ENCODE results near the gene STXBP6. TPM values are rescaled to one million over a fixed set of nuclear protein-coding genes. Genes with fewer than 3 reads are reported as not detected.

STXBP6 gene
- total and polyA plus RNA-seq, 2 donors (not counting 3 experiments of a cell fraction or from before 2014, with no cell fraction given): 0.06 TPM; not detected in 1

DNA sequence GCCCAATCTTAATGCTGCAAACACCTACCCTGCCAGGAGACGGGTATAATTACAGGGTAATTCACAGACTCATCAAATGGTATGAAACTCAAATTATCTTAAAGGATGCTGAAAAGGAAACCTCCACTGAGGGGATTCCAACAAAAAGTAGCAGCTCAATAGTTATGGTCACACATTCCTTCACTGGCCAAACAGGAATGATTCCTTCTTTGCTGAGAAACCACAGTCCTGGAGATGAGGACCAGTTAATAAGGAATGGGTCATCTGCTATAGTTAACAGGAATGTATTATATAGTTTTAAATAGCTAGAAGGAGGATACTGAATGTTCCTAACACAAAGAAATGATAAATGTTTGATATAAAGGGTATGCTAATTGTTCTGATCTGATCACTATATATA lies 136.9 kb downstream of the STXBP6 start:
- no peaks in the 10 kb centered on the region for H3K9me3 ChIP-seq (replicated peaks; ENCODE audit: control insufficient read depth, insufficient read depth, low read length)
- POLR2A ChIA-PET: no interaction called here
- no peak overlapping the region for H3K27ac ChIP-seq (ENCODE audit: insufficient read depth, low read depth, low read length)
- no peaks in the 10 kb centered on the region for H3K36me3 ChIP-seq (ENCODE audit: control insufficient read depth in 2 of 2, extremely low read depth in 1 of 2, insufficient read depth in 2 of 2, low read length in 2 of 2)
- BruUV-seq (replicated peaks): no TSS peak
- no peak overlapping the region for H3K4me3 ChIP-seq (replicated peaks in 1 of 3; ENCODE audit: insufficient read depth in 1 of 3, low read depth in 1 of 3, low read length in 3 of 3)
- no peaks in the 10 kb centered on the region for H3K79me2 ChIP-seq (ENCODE audit: control insufficient read depth, insufficient read depth, low read length)
- DNase-seq (ENCODE audit: low read depth, low spot score) (no peak), FAIRE-seq (no peak)
- dilution Hi-C loops (cut with MboI; ENCODE audit: extremely low pct_ligation_motif_present, low sequenced_read_pairs): no loop called here
- H3K9me1 ChIP-seq (replicated peaks; ENCODE audit: control insufficient read depth, extremely low read depth, insufficient read depth, low read length): no peaks in the 10 kb centered on the region
- CTCF ChIA-PET: no interaction called here
- H3K4me2 ChIP-seq (ENCODE audit: insufficient read depth, low read length): no peak overlapping the region
- H2AFZ ChIP-seq (ENCODE audit: low read depth, low read length): no peak overlapping the region
- H3K9ac ChIP-seq (replicated peaks; ENCODE audit: extremely low read depth, insufficient read depth, low read length): no peak overlapping the region
- intact Hi-C loops (cut with micrococcal nuclease): no loop called here
- TF ChIP-seq MYC (IDR thresholded peaks at IDR 0.05; ENCODE audit: low read depth, low read length): no peak
- no peak for TF ChIP-seq GATA2 (IDR thresholded peaks at IDR 0.05; ENCODE audit: insufficient read depth, insufficient read length, low read depth, low read length)
- TF ChIP-seq EZH2 (IDR thresholded peaks at IDR 0.05; ENCODE audit: borderline replicate concordance, low read depth, low read length, severe bottlenecking): no peak
- no peaks in the 10 kb centered on the region for H3K4me1 ChIP-seq (ENCODE audit: control insufficient read depth, extremely low read depth, insufficient read depth, low read length)
- H4K20me1 ChIP-seq (replicated peaks; ENCODE audit: control insufficient read depth, extremely low read depth, insufficient read depth, low read length): no peaks in the 10 kb centered on the region
- no peaks in the 10 kb centered on the region for H3K27me3 ChIP-seq (ENCODE audit: control insufficient read depth in 2 of 2, insufficient read depth in 2 of 2, low read length in 2 of 2)

- Histone ChIP-seq H3K4me3 (replicated peaks in 1 of 3; ENCODE audit: insufficient read depth in 1 of 3, low read depth in 1 of 3, low read length in 3 of 3) (no peak overlapping the region), H3K27ac (ENCODE audit: insufficient read depth, low read depth, low read length) (no peak overlapping the region), H3K36me3 (ENCODE audit: control insufficient read depth in 2 of 2, extremely low read depth in 1 of 2, insufficient read depth in 2 of 2, low read length in 2 of 2) (no peaks in the 10 kb centered on the region), H3K79me2 (ENCODE audit: control insufficient read depth, insufficient read depth, low read length) (no peaks in the 10 kb centered on the region), H3K4me2 (ENCODE audit: insufficient read depth, low read length) (no peak overlapping the region), H3K4me1 (ENCODE audit: control insufficient read depth, extremely low read depth, insufficient read depth, low read length) (no peaks in the 10 kb centered on the region), H2AFZ (ENCODE audit: low read depth, low read length) (no peak overlapping the region), H3K27me3 (ENCODE audit: control insufficient read depth in 2 of 2, insufficient read depth in 2 of 2, low read length in 2 of 2) (no peaks in the 10 kb centered on the region), H3K9me3 (replicated peaks; ENCODE audit: control insufficient read depth, insufficient read depth, low read length) (no peaks in the 10 kb centered on the region), H3K9ac (replicated peaks; ENCODE audit: extremely low read depth, insufficient read depth, low read length) (no peak overlapping the region), H4K20me1 (replicated peaks; ENCODE audit: control insufficient read depth, extremely low read depth, insufficient read depth, low read length) (no peaks in the 10 kb centered on the region), H3K9me1 (replicated peaks; ENCODE audit: control insufficient read depth, extremely low read depth, insufficient read depth, low read length) (no peaks in the 10 kb centered on the region)
- dilution Hi-C loops (cut with MboI; ENCODE audit: extremely low pct_ligation_motif_present, low sequenced_read_pairs) (no loop called here), intact Hi-C loops (cut with micrococcal nuclease) (no loop called here)
- no peak for DNase-seq (ENCODE audit: low read depth, low spot score)
- no TSS peak for BruUV-seq (replicated peaks)
- TF ChIP-seq, protein P1, sequence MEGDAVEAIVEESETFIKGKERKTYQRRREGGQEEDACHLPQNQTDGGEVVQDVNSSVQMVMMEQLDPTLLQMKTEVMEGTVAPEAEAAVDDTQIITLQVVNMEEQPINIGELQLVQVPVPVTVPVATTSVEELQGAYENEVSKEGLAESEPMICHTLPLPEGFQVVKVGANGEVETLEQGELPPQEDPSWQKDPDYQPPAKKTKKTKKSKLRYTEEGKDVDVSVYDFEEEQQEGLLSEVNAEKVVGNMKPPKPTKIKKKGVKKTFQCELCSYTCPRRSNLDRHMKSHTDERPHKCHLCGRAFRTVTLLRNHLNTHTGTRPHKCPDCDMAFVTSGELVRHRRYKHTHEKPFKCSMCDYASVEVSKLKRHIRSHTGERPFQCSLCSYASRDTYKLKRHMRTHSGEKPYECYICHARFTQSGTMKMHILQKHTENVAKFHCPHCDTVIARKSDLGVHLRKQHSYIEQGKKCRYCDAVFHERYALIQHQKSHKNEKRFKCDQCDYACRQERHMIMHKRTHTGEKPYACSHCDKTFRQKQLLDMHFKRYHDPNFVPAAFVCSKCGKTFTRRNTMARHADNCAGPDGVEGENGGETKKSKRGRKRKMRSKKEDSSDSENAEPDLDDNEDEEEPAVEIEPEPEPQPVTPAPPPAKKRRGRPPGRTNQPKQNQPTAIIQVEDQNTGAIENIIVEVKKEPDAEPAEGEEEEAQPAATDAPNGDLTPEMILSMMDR (IDR thresholded peaks at IDR 0.05; ENCODE audit: extremely low read depth in 1 of 2, insufficient read depth in 1 of 2, low read depth in 1 of 2, low read length in 2 of 2): no peak
- TF ChIP-seq POLR2AphosphoS5 (IDR thresholded peaks at IDR 0.05; ENCODE audit: insufficient read depth, low read depth, low read length): no peak
- TF ChIP-seq, protein P2, sequence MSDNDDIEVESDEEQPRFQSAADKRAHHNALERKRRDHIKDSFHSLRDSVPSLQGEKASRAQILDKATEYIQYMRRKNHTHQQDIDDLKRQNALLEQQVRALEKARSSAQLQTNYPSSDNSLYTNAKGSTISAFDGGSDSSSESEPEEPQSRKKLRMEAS (IDR thresholded peaks at IDR 0.05; ENCODE audit: insufficient read depth, insufficient read length): no peak
- TF ChIP-seq POLR2A (IDR thresholded peaks at IDR 0.05; ENCODE audit: low read depth, low read length): no peak
- TF ChIP-seq MYC (IDR thresholded peaks at IDR 0.05; ENCODE audit: low read depth, low read length): no peak
- no peak for TF ChIP-seq EZH2 (IDR thresholded peaks at IDR 0.05; ENCODE audit: borderline replicate concordance, low read depth, low read length, severe bottlenecking)
- no peak for TF ChIP-seq JUN (IDR thresholded peaks at IDR 0.05; ENCODE audit: borderline replicate concordance, insufficient read depth, insufficient read length, low read depth)
- POLR2A ChIA-PET: no interaction called here
- CTCF ChIA-PET: no interaction called here
- FAIRE-seq: no peak
These were observed 138.4 kb downstream of the STXBP6 start for GRCh38 chr14:24911324-24912109.

Measured in endothelial cell of umbilical vein (primary cell).